Kidney (tissue), 14 donors: ENCODE measurements around the gene NR6A1. TPM values are rescaled to one million over a fixed set of nuclear protein-coding genes. Genes with fewer than 3 reads are reported as not detected.

Experiments
- DNase-seq, 5 donors: peaks; one replicate each; pipeline ENCODE4 v3.0.0-alpha.2; 2013 to 2020
- FAIRE-seq: peaks from 2 replicates; lab custom pipeline; 2012; peaks lifted over from hg19 to GRCh38; lab: Jason Lieb, UNC
- H3K27ac ChIP-seq, 2 donors: one replicate each; pipeline ENCODE4 v1.7.0; 2013; ENCODE audit warnings: low read depth in 2 of 2, low read length in 2 of 2, inconsistent platforms in 1 of 2
- H3K27me3 ChIP-seq: one replicate; pipeline ENCODE4 v1.7.1; 2013; ENCODE audit warnings: low read length, inconsistent platforms; ENCODE audit not compliant: control insufficient read depth, insufficient read depth
- H3K36me3 ChIP-seq, 3 donors: one replicate each; pipeline versions ENCODE4 v1.7.0 to v1.7.1; 2013; ENCODE audit warnings: low read length in 3 of 3, control low read depth in 1 of 3, inconsistent platforms in 1 of 3; ENCODE audit not compliant: insufficient read depth in 3 of 3, control insufficient read depth in 2 of 3
- H3K4me1 ChIP-seq, 3 donors: one replicate each; pipeline versions ENCODE4 v1.7.0 to v1.7.1; 2013; ENCODE audit warnings: low read length in 3 of 3, inconsistent platforms in 1 of 3, low read depth in 1 of 3; ENCODE audit not compliant: control insufficient read depth in 2 of 3, insufficient read depth in 2 of 3
- H3K4me3 ChIP-seq, 3 donors: one replicate each; pipeline versions ENCODE4 v1.7.0 to v1.8.1; 2013; ENCODE audit warnings: low read length in 3 of 3, control low read depth in 1 of 3, inconsistent platforms in 1 of 3
- H3K9ac ChIP-seq, 3 donors: one replicate each; pipeline versions ENCODE4 v1.7.0 to v1.7.1; 2013; ENCODE audit warnings: low read length in 3 of 3, control low read depth in 1 of 3, inconsistent platforms in 1 of 3
- H3K9me3 ChIP-seq, 3 donors: one replicate each; pipeline versions ENCODE4 v1.7.0 to v1.7.1; 2013; ENCODE audit warnings: low read length in 3 of 3, control low read depth in 1 of 3, inconsistent platforms in 1 of 3; ENCODE audit not compliant: control insufficient read depth in 2 of 3, insufficient read depth in 1 of 3
- intact Hi-C: fragments of 100-400 bp; cut with DNase I; formaldehyde crosslinking; loops from one replicate; pipeline ENCODE4 v1.11.1; 2022
- polyA plus RNA-seq: library from polyadenylated mRNA; stranded (reverse); fragments of 350-450 nt; fragmentation: Illumina TruSeq; extraction: RNeasy Lipid Tissue Mini Kit (QIAGEN cat#74804); gene quantifications from one replicate; pipeline ENCODE4 v1.2.3, GENCODE V29; 2014; ENCODE audit warnings: low read depth, low replicate concordance; ENCODE audit not compliant: insufficient read depth
- total RNA-seq: library from RNA; stranded (reverse); fragmentation: NEBNext Ultra II Directional; extraction: Animal tissue kit (Norgen Biotek cat#: 25700); gene quantifications from one replicate; pipeline ENCODE4 v1.2.1, GENCODE V29; 2021
- TF ChIP-seq, protein P1 (sequence below): IDR thresholded peaks from 3 replicates; pipeline ENCODE4 v1.5.1; 2012; ENCODE audit warnings: mild to moderate bottlenecking, moderate library complexity, borderline replicate concordance; ENCODE audit not compliant: insufficient read depth; ENCODE audit errors: extremely low read depth
- donor health status: control.
- donor health status: control.
- donor health status: control.
- donor health status: control.
- donor health status: control.
- donor health status: DM: yes; HTN: yes; CAD: no.
- donor health status: Normal renal cell carcinoma (clear cell type).

The NR6A1 gene
- total and polyA plus RNA-seq, 2 donors from 2014 or later = 1.2 to 3.5 TPM

- no peaks in the 10 kb centered on the region for H3K4me1 ChIP-seq
- no peak overlapping the region for H3K4me3 ChIP-seq
- intact Hi-C loops = no loop called here
- H3K36me3 ChIP-seq = no peaks in the 10 kb centered on the region
- peaks cover 0 to 4% (median 0%) of the 10 kb centered on the region in 3 donors for H3K9me3 ChIP-seq
- no peak overlapping the region for H3K9ac ChIP-seq
- H3K27ac ChIP-seq = no peak overlapping the region
- TF ChIP-seq, protein P1, sequence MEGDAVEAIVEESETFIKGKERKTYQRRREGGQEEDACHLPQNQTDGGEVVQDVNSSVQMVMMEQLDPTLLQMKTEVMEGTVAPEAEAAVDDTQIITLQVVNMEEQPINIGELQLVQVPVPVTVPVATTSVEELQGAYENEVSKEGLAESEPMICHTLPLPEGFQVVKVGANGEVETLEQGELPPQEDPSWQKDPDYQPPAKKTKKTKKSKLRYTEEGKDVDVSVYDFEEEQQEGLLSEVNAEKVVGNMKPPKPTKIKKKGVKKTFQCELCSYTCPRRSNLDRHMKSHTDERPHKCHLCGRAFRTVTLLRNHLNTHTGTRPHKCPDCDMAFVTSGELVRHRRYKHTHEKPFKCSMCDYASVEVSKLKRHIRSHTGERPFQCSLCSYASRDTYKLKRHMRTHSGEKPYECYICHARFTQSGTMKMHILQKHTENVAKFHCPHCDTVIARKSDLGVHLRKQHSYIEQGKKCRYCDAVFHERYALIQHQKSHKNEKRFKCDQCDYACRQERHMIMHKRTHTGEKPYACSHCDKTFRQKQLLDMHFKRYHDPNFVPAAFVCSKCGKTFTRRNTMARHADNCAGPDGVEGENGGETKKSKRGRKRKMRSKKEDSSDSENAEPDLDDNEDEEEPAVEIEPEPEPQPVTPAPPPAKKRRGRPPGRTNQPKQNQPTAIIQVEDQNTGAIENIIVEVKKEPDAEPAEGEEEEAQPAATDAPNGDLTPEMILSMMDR = no peak
- peaks cover 11% of the 10 kb centered on the region for H3K27me3 ChIP-seq
- DNase-seq (no peak), FAIRE-seq (no peak)
Measured at GRCh38 chr9:124485936-124486335, 285.2 kb downstream of the NR6A1 start.

- Histone ChIP-seq H3K27me3 (peaks cover 12% of the 10 kb centered on the region), H3K4me3 (no peak overlapping the region), H3K36me3 (no peaks in the 10 kb centered on the region), H3K4me1 (no peaks in the 10 kb centered on the region), H3K9me3 (peaks cover 0 to 4% (median 0%) of the 10 kb centered on the region in 3 donors), H3K9ac (no peak overlapping the region), H3K27ac (no peak overlapping the region)
- TF ChIP-seq, protein P1 = no peak
- intact Hi-C loops = no loop called here
- DNase-seq = no peak
- no peak for FAIRE-seq
Measured at GRCh38 chr9:124485201-124485600, 285.9 kb downstream of the NR6A1 start.

GRCh38 chr9:124483481-124483880 lies 287.6 kb downstream of the NR6A1 start:
- Histone ChIP-seq H3K4me3 (no peak overlapping the region), H3K9me3 (peaks cover 0 to 4% (median 0%) of the 10 kb centered on the region in 3 donors), H3K36me3 (no peaks in the 10 kb centered on the region), H3K4me1 (no peaks in the 10 kb centered on the region), H3K9ac (no peak overlapping the region), H3K27me3 (peaks cover 18% of the 10 kb centered on the region), H3K27ac (no peak overlapping the region)
- DNase-seq (peak in 1 of 5 donors; percentile 22), FAIRE-seq (no peak)
- TF ChIP-seq, protein P1 = no peak
- intact Hi-C loops = no loop called here
